Nephron (organoid): Measurements from ENCODE around the gene FNDC1.

Source experiments
- H3K27ac Mint-ChIP-seq, 3 experiments: 2 replicates each; pipeline ENCODE4 v1.8.0; 2020; ENCODE audit warnings: mixed read lengths in 3 of 3, mild to moderate bottlenecking in 2 of 3, moderate library complexity in 1 of 3
- H3K27me3 Mint-ChIP-seq: 2 replicates; pipeline ENCODE4 v1.8.0; 2021; ENCODE audit warnings: low read depth, mild to moderate bottlenecking, moderate library complexity, mixed read lengths
- H3K36me3 Mint-ChIP-seq: 2 replicates; pipeline ENCODE4 v1.8.0; 2020; ENCODE audit warnings: low read depth, mixed read lengths
- H3K4me1 Mint-ChIP-seq: 2 replicates; pipeline ENCODE4 v1.8.0; 2020; ENCODE audit warnings: mixed read lengths
- H3K4me3 Mint-ChIP-seq, 3 experiments: 2 replicates each; pipeline ENCODE4 v1.8.0; 2020; ENCODE audit warnings: mild to moderate bottlenecking in 3 of 3, mixed read lengths in 3 of 3, moderate library complexity in 2 of 3
- H3K9me3 Mint-ChIP-seq: 2 replicates; pipeline ENCODE4 v1.8.0; 2020; ENCODE audit warnings: mixed read lengths
- CTCF ChIP-seq, 3 experiments: fragments of 200-600 bp; sonication (generic); IDR thresholded peaks; one replicate each; pipeline ENCODE4 v1.5.0; 2021; ENCODE audit warnings: antibody characterized with exemption in 3 of 3; ENCODE audit not compliant: unreplicated experiment in 3 of 3

The FNDC1 gene

GRCh38 chr6:159125951-159126352 lies 43.2 kb upstream of the FNDC1 start:
- no peak overlapping the region for H3K27ac Mint-ChIP-seq
- no peaks in the 10 kb centered on the region for H3K9me3 Mint-ChIP-seq
- no peak for TF ChIP-seq CTCF (IDR thresholded peaks at IDR 0.05; ENCODE audit: unreplicated experiment in 3 of 3)
- no peak overlapping the region for H3K4me3 Mint-ChIP-seq
- H3K4me1 Mint-ChIP-seq = peaks cover 15% of the 10 kb centered on the region
- no peaks in the 10 kb centered on the region for H3K36me3 Mint-ChIP-seq
- peaks cover 5% of the 10 kb centered on the region for H3K27me3 Mint-ChIP-seq

- H3K4me1 Mint-ChIP-seq = peaks cover 18% of the 10 kb centered on the region
- H3K36me3 Mint-ChIP-seq = no peaks in the 10 kb centered on the region
- no peak overlapping the region for H3K27ac Mint-ChIP-seq
- no peak for TF ChIP-seq CTCF (IDR thresholded peaks at IDR 0.05; ENCODE audit: unreplicated experiment in 3 of 3)
- no peaks in the 10 kb centered on the region for H3K9me3 Mint-ChIP-seq
- H3K27me3 Mint-ChIP-seq = peaks cover 5% of the 10 kb centered on the region
- H3K4me3 Mint-ChIP-seq = no peak overlapping the region
Observed at GRCh38 chr6:159126590-159126989, 42.6 kb upstream of the FNDC1 start.

DNA sequence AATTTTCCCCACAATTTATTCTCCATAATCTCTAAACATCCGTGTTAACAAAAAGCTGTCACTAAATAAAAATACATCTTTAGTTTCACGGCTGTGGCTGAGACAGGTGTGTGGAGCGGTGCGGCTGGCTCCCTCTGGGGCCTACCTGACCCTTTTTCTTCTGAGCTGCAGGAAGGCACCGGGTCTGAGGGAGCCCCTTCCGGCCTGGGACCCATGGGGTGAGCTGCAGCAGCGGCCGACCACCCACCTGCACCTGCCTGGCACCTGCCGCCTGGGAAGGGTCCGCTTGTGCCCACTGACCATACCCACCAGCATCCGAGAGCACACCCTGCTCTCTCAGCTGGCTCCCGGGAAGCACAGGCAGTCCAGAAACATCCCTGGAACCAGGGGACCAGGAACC lies 41.5 kb upstream of the FNDC1 start:
- Mint-ChIP-seq H3K9me3 (no peaks in the 10 kb centered on the region), H3K27me3 (peaks cover 7% of the 10 kb centered on the region), H3K36me3 (no peaks in the 10 kb centered on the region), H3K4me1 (peaks cover 18% of the 10 kb centered on the region), H3K4me3 (no peak overlapping the region), H3K27ac (no peak overlapping the region)
- TF ChIP-seq CTCF (IDR thresholded peaks at IDR 0.05; ENCODE audit: unreplicated experiment in 3 of 3) = no peak

DNA sequence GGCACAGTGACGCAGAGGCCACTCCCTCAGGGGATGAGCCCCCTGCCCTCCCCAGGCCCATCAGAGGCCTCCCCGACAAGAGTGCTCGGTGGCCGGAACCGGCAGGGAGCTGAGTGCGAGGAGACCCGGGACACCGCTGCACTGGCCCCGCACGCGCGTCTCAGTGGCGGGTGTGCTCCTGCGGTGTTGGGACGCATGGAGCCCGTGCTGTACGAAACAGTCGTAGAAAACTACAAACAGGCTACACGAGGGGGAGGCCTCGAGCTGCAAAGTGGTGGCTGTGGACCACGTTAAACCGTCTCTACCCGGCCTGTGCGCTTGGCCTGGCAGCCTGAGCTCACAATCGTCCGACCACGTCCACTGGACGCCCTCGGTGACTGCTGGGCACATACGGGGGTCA lies 40.2 kb upstream of the FNDC1 start:
- no peaks in the 10 kb centered on the region for H3K36me3 Mint-ChIP-seq
- peaks cover 18% of the 10 kb centered on the region for H3K4me1 Mint-ChIP-seq
- H3K9me3 Mint-ChIP-seq = no peaks in the 10 kb centered on the region
- no peak for TF ChIP-seq CTCF (IDR thresholded peaks at IDR 0.05; ENCODE audit: unreplicated experiment in 3 of 3)
- H3K27me3 Mint-ChIP-seq = peaks cover 7% of the 10 kb centered on the region
- no peak overlapping the region for H3K4me3 Mint-ChIP-seq
- H3K27ac Mint-ChIP-seq = no peak overlapping the region

- Mint-ChIP-seq H3K4me1 (peaks cover 16% of the 10 kb centered on the region), H3K27me3 (peaks cover 20% of the 10 kb centered on the region), H3K27ac (no peak overlapping the region), H3K9me3 (no peaks in the 10 kb centered on the region), H3K4me3 (no peak overlapping the region), H3K36me3 (no peaks in the 10 kb centered on the region)
- TF ChIP-seq CTCF (IDR thresholded peaks at IDR 0.05; ENCODE audit: unreplicated experiment in 3 of 3) = no peak
Observed at GRCh38 chr6:159130846-159131245, 38.4 kb upstream of the FNDC1 start.

GRCh38 chr6:159131709-159132108 lies 37.5 kb upstream of the FNDC1 start:
- Mint-ChIP-seq H3K4me1 (peaks cover 10% of the 10 kb centered on the region), H3K27me3 (peaks cover 22% of the 10 kb centered on the region), H3K4me3 (no peak overlapping the region), H3K36me3 (no peaks in the 10 kb centered on the region), H3K9me3 (no peaks in the 10 kb centered on the region), H3K27ac (no peak overlapping the region)
- TF ChIP-seq CTCF (IDR thresholded peaks at IDR 0.05; ENCODE audit: unreplicated experiment in 3 of 3) = no peak
